Occipital lobe (tissue), 2 donors: ENCODE results near the gene FOXB1. TPM values are rescaled to one million over a fixed set of nuclear protein-coding genes. Genes with fewer than 3 reads are reported as not detected.

Source experiments
- DNase-seq: peaks from one replicate; lab custom pipeline; 2025; lab: John Stamatoyannopoulos, UW
- total RNA-seq: library from RNA; depleted of rRNA; stranded (reverse); fragments of >200 nt; gene quantifications from one replicate; pipeline ENCODE4 v1.2.3, GENCODE V29; 2014

FOXB1 gene
- not detected for total RNA-seq

- DNase-seq, result no peak
These were observed at the start of gene FOXB1 for GRCh38 chr15:60004009-60004845. Gene FOXB1, plus strand, starts transcription at chr15:60004311. Its CDS starts 653 bp downstream, at chr15:60004964.

GRCh38 chr15:59958288-59958687 is 45.8 kb upstream of the FOXB1 start:
- no peak for DNase-seq

- no peak for DNase-seq
These were observed 43.8 kb upstream of the FOXB1 start for GRCh38 chr15:59960318-59960717.

GRCh38 chr15:59963322-59963721 is 40.8 kb upstream of the FOXB1 start:
- no peak for DNase-seq

- no peak for DNase-seq
These were observed 40.2 kb upstream of the FOXB1 start for GRCh38 chr15:59963925-59964324.

GRCh38 chr15:59965741-59966140 is 38.4 kb upstream of the FOXB1 start:
- DNase-seq, result no peak

- DNase-seq, result no peak
These were observed 37.8 kb upstream of the FOXB1 start for GRCh38 chr15:59966262-59966661.

GRCh38 chr15:59968314-59968713 is 35.8 kb upstream of the FOXB1 start:
- no peak for DNase-seq

- DNase-seq, result no peak
These were observed 31.9 kb upstream of the FOXB1 start for GRCh38 chr15:59972241-59972640.

GRCh38 chr15:59976480-59977271 is 27.4 kb upstream of the FOXB1 start:
- no peak for DNase-seq

GRCh38 chr15:59991834-59992233 is 12.3 kb upstream of the FOXB1 start:
- no peak for DNase-seq

- no peak for DNase-seq
These were observed 10.9 kb upstream of the FOXB1 start for GRCh38 chr15:59993041-59993750.

- DNase-seq, result no peak
These were observed 10.1 kb upstream of the FOXB1 start for GRCh38 chr15:59993950-59994401.

- DNase-seq, result no peak
These were observed 9.6 kb upstream of the FOXB1 start for GRCh38 chr15:59994526-59994887.

- DNase-seq, result no peak
These were observed 9.1 kb upstream of the FOXB1 start for GRCh38 chr15:59994888-59995557.

- no peak for DNase-seq
These were observed 8.4 kb upstream of the FOXB1 start for GRCh38 chr15:59995568-59996297.

- DNase-seq, result no peak
These were observed 7.6 kb upstream of the FOXB1 start for GRCh38 chr15:59996298-59997041.

GRCh38 chr15:59997070-59997701 is 6.9 kb upstream of the FOXB1 start:
- DNase-seq, result no peak

- DNase-seq, result no peak
These were observed 5.7 kb upstream of the FOXB1 start for GRCh38 chr15:59998305-59998949.
